ENCODE results near the gene PORCN. TPM values are rescaled to one million over a fixed set of nuclear protein-coding genes. Genes with fewer than 3 reads are reported as not detected.

PORCN gene
- polyA plus RNA-seq, 3 donors, result 4.8 to 9.2 (median 5.6) TPM

Other genes starting within 250 kb of the PORCN start
- not detected for gene SSX3, start 152.3 kb upstream of the PORCN start, polyA plus RNA-seq
- gene SSX4, start 125.5 kb upstream of the PORCN start, polyA plus RNA-seq, result not detected
- not detected for gene SSX4B, start 97.0 kb upstream of the PORCN start, polyA plus RNA-seq
- 100 to 1,000 TPM in 1 of 3 donors, 1 to 10 TPM in 2; 4.3 to 222 (median 6.5) TPM for gene SLC38A5, start 38.7 kb upstream of the PORCN start, polyA plus RNA-seq
- gene FTSJ1, start 32.8 kb upstream of the PORCN start, polyA plus RNA-seq, result 10 to 100 TPM; 22.3 to 43.7 (median 30.7) TPM
- 10 to 100 TPM; 35.9 to 47.2 (median 38.4) TPM for gene EBP, start 12.8 kb downstream of the PORCN start, polyA plus RNA-seq
- 10 to 100 TPM in 1 of 3 donors, 1 to 10 TPM in 2; 5.5 to 11.7 (median 7.6) TPM for gene TBC1D25, start 30.7 kb downstream of the PORCN start, polyA plus RNA-seq
- 100 to 1,000 TPM; 121 to 291 (median 164) TPM for gene RBM3, start 65.5 kb downstream of the PORCN start, polyA plus RNA-seq
- gene WDR13, start 88.5 kb downstream of the PORCN start, polyA plus RNA-seq, result 100 to 1,000 TPM; 143 to 172 (median 170) TPM
- gene WAS, start 174.8 kb downstream of the PORCN start, polyA plus RNA-seq, result 10 to 100 TPM in 1 of 3 donors, 1 to 10 TPM in 2; 1.6 to 11.7 (median 9.6) TPM
- gene SUV39H1, start 187.7 kb downstream of the PORCN start, polyA plus RNA-seq, result 1 to 10 TPM; 2.8 to 5.7 (median 2.9) TPM